T-helper 17 cell (primary cell): ENCODE data around the gene TMEM129. TPM values are rescaled to one million over a fixed set of nuclear protein-coding genes. Genes with fewer than 3 reads are reported as not detected.

Experiments used
- total RNA-seq, 4 donors: library from RNA in 2 of 4; stranded (reverse) in 2 of 4; gene quantifications; one replicate each; pipeline ENCODE4 v1.2.3 and lab custom pipeline; 2022 to 2026

TMEM129 gene
- total RNA-seq, 2 donors from 2014 or later: 18.4 to 18.5 TPM

Other genes with a start within 250 kb of the TMEM129 start
- gene FAM53A, start 37.0 kb downstream of the TMEM129 start, total RNA-seq: 1 to 10 TPM; 2.4 to 3.1 TPM
- 10 to 100 TPM; 24.9 to 36.0 TPM for gene SLBP, start 9.0 kb downstream of the TMEM129 start, total RNA-seq
- gene TACC3, start 198 bp upstream of the TMEM129 start, total RNA-seq: 10 to 100 TPM; 73.4 to 91.8 TPM
- under 1 TPM in 1 of 2 donors, not detected in 1; 0.12 TPM for gene FGFR3, start 72.0 kb upstream of the TMEM129 start, total RNA-seq
- gene LETM1, start 134.8 kb upstream of the TMEM129 start, total RNA-seq: 10 to 100 TPM; 34.4 to 41.4 TPM
- gene NSD2, start 150.1 kb upstream of the TMEM129 start, total RNA-seq: 10 to 100 TPM; 55.0 to 62.2 TPM